Pancreas (tissue), 10 donors: ENCODE measurements around the gene PRSS53. TPM values are rescaled to one million over a fixed set of nuclear protein-coding genes. Genes with fewer than 3 reads are reported as not detected.
A peak's percentile ranks its signal among the peaks of the same experiment; 100 is the strongest.

ENCODE experiments used
- ATAC-seq, 4 donors: fragments of 200-7000 bp; cut with Tn5 transposase; one replicate each; pipeline versions ENCODE4 v1.8.0 to v1.9.1; 2020; ENCODE audit warnings: mild to moderate bottlenecking in 4 of 4, moderate library complexity in 4 of 4
- DNase-seq, 6 donors: peaks; one replicate each; pipeline ENCODE4 v3.0.0-alpha.2; 2020
- FAIRE-seq: peaks from 2 replicates; lab custom pipeline; 2012; peaks lifted over from hg19 to GRCh38; lab: Jason Lieb, UNC
- H3K27ac ChIP-seq, 4 donors: fragments of 200-600 bp; sonication (generic); 1 replicate in 3 of 4; 2 replicates in 1 of 4; pipeline versions ENCODE4 v1.5.0 to v1.8.0; 2020
- H3K27me3 ChIP-seq, 4 donors: fragments of 200-600 bp; one replicate each; pipeline ENCODE4 v1.8.0; 2021
- H3K36me3 ChIP-seq, 3 donors: fragments of 200-600 bp; sonication (generic) in 1 of 3; one replicate each; pipeline versions ENCODE4 v1.5.0 to v1.8.0; 2020 to 2021
- H3K4me1 ChIP-seq, 3 donors: fragments of 200-600 bp; one replicate each; pipeline ENCODE4 v1.8.0; 2021
- H3K4me3 ChIP-seq, 4 donors: fragments of 200-600 bp; sonication (generic) in 2 of 4; one replicate each; pipeline versions ENCODE4 v1.5.0 to v1.8.0; 2020 to 2021
- H3K9me3 ChIP-seq, 4 donors: fragments of 200-600 bp; one replicate each; pipeline ENCODE4 v1.8.0; 2021
- CTCF ChIP-seq, 4 donors: fragments of 200-600 bp; sonication (generic) in 3 of 4; IDR thresholded peaks; one replicate each; pipeline versions ENCODE4 v1.5.0 to v1.8.0; 2021; ENCODE audit warnings: antibody characterized with exemption in 4 of 4
- WGBS, 2 donors: extraction: QIAGEN DNeasy Blood & Tissue Kit; methylation state at CpG; one replicate each; pipeline ENCODE4 v1.1.7; 2013; 5-methylcytosine and 5-hydroxymethylcytosine counted together
- intact Hi-C, 3 donors: fragments of 100-400 bp; cut with DNase I; formaldehyde crosslinking; loops; one replicate each; pipeline versions ENCODE4 v1.11.1 to v1.14.2; 2022
- polyA plus RNA-seq, 2 donors: library from polyadenylated mRNA; stranded (reverse); fragments of 200-250 nt; gene quantifications; one replicate each; pipeline ENCODE4 v1.2.3, GENCODE V29; 2013
- total RNA-seq, 6 donors: library from RNA; stranded (reverse); fragmentation: NEBNext Ultra II Directional in 4 of 6; extraction: Animal tissue kit (Norgen Biotek cat#: 25700) in 4 of 6; gene quantifications; one replicate each; pipeline versions ENCODE4 v1.2.1 to v1.2.4, GENCODE V29; 2021 to 2023
- donor health status: healthy with polysubstance abuse.
- donor health status: DM: no; HTN: no; CAD: no; lungs with moderate emphysema.
- donor health status: DM: no; HTN: no; CAD: no.
- donor health status: control.
- donor health status: control.
- donor health status: Bipolar disorder and iron deficiency.
- donor health status: DM: yes; HTN: yes; CAD: no.
- donor health status: DM: no; HTN: no; CAD: no.
- donor health status: DM: no; HTN: no; CAD: no.
- donor health status: DM: yes; HTN: yes; CAD: no.

PRSS53 gene
- total and polyA plus RNA-seq, 8 donors = 0.52 to 8.2 (median 1.3) TPM

- intact Hi-C loops = no loop called here
- no peak for TF ChIP-seq CTCF (IDR thresholded peaks at IDR 0.05)
- no peaks in the 10 kb centered on the region for H3K9me3 ChIP-seq
- no peak for FAIRE-seq
- no peak for ATAC-seq
- 94 to 96% methylated on average over 53 to 54 of the region's 54 CpGs for WGBS, 2 donors
- H3K4me1 ChIP-seq = no peaks in the 10 kb centered on the region
- DNase-seq = peak in 1 of 6 donors; percentile 63
- H3K4me3 ChIP-seq = no peak overlapping the region
- H3K27me3 ChIP-seq = no peaks in the 10 kb centered on the region
- no peak overlapping the region for H3K27ac ChIP-seq
- peaks cover 0 to 10% (median 2%) of the 10 kb centered on the region in 3 donors for H3K36me3 ChIP-seq
Measured at GRCh38 chr16:31061813-31062440, 26.8 kb downstream of the PRSS53 start.

- peak in 1 of 6 donors; percentile 67 for DNase-seq
Measured at GRCh38 chr16:31061126-31061812, 27.5 kb downstream of the PRSS53 start.

GRCh38 chr16:31055613-31056012 lies 33.1 kb downstream of the PRSS53 start:
- no peak overlapping the region for H3K27ac ChIP-seq
- no peak for FAIRE-seq
- DNase-seq = no peak
- H3K9me3 ChIP-seq = no peaks in the 10 kb centered on the region
- H3K27me3 ChIP-seq = no peaks in the 10 kb centered on the region
- 82 to 86% methylated on average over 4 of the region's 4 CpGs for WGBS, 2 donors
- intact Hi-C loops = no loop called here
- no peak for TF ChIP-seq CTCF (IDR thresholded peaks at IDR 0.05)
- no peak overlapping the region for H3K4me3 ChIP-seq
- no peaks in the 10 kb centered on the region for H3K36me3 ChIP-seq
- no peaks in the 10 kb centered on the region for H3K4me1 ChIP-seq
- ATAC-seq = no peak

More at GRCh38 chr16:31061126-31061812, 27.5 kb downstream of the PRSS53 start:
- ATAC-seq (no peak), FAIRE-seq (no peak)
- intact Hi-C loops = no loop called here
- Histone ChIP-seq H3K4me3 (no peak overlapping the region), H3K9me3 (no peaks in the 10 kb centered on the region), H3K36me3 (peaks cover 0 to 10% (median 2%) of the 10 kb centered on the region in 3 donors), H3K27me3 (no peaks in the 10 kb centered on the region), H3K27ac (no peak overlapping the region), H3K4me1 (no peaks in the 10 kb centered on the region)
- 93 to 95% methylated on average over 41 to 42 of the region's 42 CpGs for WGBS, 2 donors
- TF ChIP-seq CTCF (IDR thresholded peaks at IDR 0.05) = no peak

- no peaks in the 10 kb centered on the region for H3K27me3 ChIP-seq
- no peak for DNase-seq
- no peaks in the 10 kb centered on the region for H3K9me3 ChIP-seq
- WGBS, 2 donors = 58 to 77% methylated on average over 2 of the region's 2 CpGs
- ATAC-seq = peak in 3 of 4 donors; percentile 15 to 65 (median 64)
- intact Hi-C loops = no loop called here
- no peak overlapping the region for H3K4me3 ChIP-seq
- H3K4me1 ChIP-seq = no peaks in the 10 kb centered on the region
- H3K27ac ChIP-seq = no peak overlapping the region
- no peak for FAIRE-seq
- no peak for TF ChIP-seq CTCF (IDR thresholded peaks at IDR 0.05)
- no peaks in the 10 kb centered on the region for H3K36me3 ChIP-seq
Measured at GRCh38 chr16:31052114-31052513, 36.6 kb downstream of the PRSS53 start.
